ENCODE results near the gene SLC41A3.

SLC41A3 gene

DNA sequence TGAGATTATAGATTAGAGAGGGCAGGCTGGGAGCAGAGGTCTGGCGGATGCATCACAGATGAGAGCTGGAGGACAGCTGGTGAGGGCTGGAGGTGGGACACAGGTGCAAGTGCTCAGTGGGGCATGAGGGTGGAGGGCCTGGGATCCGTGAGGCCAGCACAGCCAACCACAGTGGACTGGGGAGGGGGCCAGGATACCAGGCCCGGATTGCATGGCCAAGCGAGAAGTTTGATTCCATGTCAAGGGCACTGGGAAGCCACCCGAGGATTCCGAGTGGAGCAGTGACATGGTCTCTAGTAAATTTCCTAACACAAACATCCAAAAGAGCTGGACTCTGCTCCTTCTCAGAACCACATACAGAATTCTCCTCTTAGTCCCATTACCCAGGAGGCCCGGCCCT, 44.0 kb upstream of the SLC41A3 start:
- TF ChIP-seq SALL2 (tag by site-specific recombination; IDR thresholded peaks at IDR 0.05; ENCODE audit: borderline replicate concordance) (no peak), ZNF133 (tag by site-specific recombination; IDR thresholded peaks at IDR 0.05) (no peak), YY2 (tag by site-specific recombination; IDR thresholded peaks at IDR 0.05) (no peak), ZNF792 (tag by site-specific recombination; IDR thresholded peaks at IDR 0.05) (no peak), ZNF530 (tag by site-specific recombination; IDR thresholded peaks at IDR 0.05; ENCODE audit: low read depth) (no peak), MZF1 (tag by site-specific recombination; IDR thresholded peaks at IDR 0.05; ENCODE audit: borderline replicate concordance) (no peak), ZEB2 (tag by site-specific recombination; IDR thresholded peaks at IDR 0.05) (no peak), KLF7 (tag by site-specific recombination; IDR thresholded peaks at IDR 0.05; ENCODE audit: borderline replicate concordance) (no peak), HOXA7 (CRISPR knock-in tag; IDR thresholded peaks at IDR 0.05; ENCODE audit: borderline replicate concordance) (no peak), ZNF621 (tag by site-specific recombination; IDR thresholded peaks at IDR 0.05) (no peak), ZNF114 (tag by site-specific recombination; IDR thresholded peaks at IDR 0.05) (no peak), KLF9 (tag by site-specific recombination; IDR thresholded peaks at IDR 0.05; ENCODE audit: low read depth) (no peak), ZBTB21 (tag by site-specific recombination; IDR thresholded peaks at IDR 0.05) (no peak)
- TF ChIP-seq, protein P1, sequence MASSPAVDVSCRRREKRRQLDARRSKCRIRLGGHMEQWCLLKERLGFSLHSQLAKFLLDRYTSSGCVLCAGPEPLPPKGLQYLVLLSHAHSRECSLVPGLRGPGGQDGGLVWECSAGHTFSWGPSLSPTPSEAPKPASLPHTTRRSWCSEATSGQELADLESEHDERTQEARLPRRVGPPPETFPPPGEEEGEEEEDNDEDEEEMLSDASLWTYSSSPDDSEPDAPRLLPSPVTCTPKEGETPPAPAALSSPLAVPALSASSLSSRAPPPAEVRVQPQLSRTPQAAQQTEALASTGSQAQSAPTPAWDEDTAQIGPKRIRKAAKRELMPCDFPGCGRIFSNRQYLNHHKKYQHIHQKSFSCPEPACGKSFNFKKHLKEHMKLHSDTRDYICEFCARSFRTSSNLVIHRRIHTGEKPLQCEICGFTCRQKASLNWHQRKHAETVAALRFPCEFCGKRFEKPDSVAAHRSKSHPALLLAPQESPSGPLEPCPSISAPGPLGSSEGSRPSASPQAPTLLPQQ (tag by site-specific recombination; IDR thresholded peaks at IDR 0.05), result no peak
- TF ChIP-seq, protein P2, sequence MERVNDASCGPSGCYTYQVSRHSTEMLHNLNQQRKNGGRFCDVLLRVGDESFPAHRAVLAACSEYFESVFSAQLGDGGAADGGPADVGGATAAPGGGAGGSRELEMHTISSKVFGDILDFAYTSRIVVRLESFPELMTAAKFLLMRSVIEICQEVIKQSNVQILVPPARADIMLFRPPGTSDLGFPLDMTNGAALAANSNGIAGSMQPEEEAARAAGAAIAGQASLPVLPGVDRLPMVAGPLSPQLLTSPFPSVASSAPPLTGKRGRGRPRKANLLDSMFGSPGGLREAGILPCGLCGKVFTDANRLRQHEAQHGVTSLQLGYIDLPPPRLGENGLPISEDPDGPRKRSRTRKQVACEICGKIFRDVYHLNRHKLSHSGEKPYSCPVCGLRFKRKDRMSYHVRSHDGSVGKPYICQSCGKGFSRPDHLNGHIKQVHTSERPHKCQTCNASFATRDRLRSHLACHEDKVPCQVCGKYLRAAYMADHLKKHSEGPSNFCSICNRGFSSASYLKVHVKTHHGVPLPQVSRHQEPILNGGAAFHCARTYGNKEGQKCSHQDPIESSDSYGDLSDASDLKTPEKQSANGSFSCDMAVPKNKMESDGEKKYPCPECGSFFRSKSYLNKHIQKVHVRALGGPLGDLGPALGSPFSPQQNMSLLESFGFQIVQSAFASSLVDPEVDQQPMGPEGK (tag by site-specific recombination; IDR thresholded peaks at IDR 0.05), result no peak
- TF ChIP-seq, protein P3, sequence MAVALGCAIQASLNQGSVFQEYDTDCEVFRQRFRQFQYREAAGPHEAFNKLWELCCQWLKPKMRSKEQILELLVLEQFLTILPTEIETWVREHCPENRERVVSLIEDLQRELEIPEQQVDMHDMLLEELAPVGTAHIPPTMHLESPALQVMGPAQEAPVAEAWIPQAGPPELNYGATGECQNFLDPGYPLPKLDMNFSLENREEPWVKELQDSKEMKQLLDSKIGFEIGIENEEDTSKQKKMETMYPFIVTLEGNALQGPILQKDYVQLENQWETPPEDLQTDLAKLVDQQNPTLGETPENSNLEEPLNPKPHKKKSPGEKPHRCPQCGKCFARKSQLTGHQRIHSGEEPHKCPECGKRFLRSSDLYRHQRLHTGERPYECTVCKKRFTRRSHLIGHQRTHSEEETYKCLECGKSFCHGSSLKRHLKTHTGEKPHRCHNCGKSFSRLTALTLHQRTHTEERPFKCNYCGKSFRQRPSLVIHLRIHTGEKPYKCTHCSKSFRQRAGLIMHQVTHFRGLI (tag by site-specific recombination; IDR thresholded peaks at IDR 0.05), result no peak
- TF ChIP-seq, protein P4, sequence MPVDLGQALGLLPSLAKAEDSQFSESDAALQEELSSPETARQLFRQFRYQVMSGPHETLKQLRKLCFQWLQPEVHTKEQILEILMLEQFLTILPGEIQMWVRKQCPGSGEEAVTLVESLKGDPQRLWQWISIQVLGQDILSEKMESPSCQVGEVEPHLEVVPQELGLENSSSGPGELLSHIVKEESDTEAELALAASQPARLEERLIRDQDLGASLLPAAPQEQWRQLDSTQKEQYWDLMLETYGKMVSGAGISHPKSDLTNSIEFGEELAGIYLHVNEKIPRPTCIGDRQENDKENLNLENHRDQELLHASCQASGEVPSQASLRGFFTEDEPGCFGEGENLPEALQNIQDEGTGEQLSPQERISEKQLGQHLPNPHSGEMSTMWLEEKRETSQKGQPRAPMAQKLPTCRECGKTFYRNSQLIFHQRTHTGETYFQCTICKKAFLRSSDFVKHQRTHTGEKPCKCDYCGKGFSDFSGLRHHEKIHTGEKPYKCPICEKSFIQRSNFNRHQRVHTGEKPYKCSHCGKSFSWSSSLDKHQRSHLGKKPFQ (tag by site-specific recombination; IDR thresholded peaks at IDR 0.05), result no peak
- TF ChIP-seq, protein P5, sequence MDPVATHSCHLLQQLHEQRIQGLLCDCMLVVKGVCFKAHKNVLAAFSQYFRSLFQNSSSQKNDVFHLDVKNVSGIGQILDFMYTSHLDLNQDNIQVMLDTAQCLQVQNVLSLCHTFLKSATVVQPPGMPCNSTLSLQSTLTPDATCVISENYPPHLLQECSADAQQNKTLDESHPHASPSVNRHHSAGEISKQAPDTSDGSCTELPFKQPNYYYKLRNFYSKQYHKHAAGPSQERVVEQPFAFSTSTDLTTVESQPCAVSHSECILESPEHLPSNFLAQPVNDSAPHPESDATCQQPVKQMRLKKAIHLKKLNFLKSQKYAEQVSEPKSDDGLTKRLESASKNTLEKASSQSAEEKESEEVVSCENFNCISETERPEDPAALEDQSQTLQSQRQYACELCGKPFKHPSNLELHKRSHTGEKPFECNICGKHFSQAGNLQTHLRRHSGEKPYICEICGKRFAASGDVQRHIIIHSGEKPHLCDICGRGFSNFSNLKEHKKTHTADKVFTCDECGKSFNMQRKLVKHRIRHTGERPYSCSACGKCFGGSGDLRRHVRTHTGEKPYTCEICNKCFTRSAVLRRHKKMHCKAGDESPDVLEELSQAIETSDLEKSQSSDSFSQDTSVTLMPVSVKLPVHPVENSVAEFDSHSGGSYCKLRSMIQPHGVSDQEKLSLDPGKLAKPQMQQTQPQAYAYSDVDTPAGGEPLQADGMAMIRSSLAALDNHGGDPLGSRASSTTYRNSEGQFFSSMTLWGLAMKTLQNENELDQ (tag by site-specific recombination; IDR thresholded peaks at IDR 0.05; ENCODE audit: low read depth), result no peak
- TF ChIP-seq, protein P6, sequence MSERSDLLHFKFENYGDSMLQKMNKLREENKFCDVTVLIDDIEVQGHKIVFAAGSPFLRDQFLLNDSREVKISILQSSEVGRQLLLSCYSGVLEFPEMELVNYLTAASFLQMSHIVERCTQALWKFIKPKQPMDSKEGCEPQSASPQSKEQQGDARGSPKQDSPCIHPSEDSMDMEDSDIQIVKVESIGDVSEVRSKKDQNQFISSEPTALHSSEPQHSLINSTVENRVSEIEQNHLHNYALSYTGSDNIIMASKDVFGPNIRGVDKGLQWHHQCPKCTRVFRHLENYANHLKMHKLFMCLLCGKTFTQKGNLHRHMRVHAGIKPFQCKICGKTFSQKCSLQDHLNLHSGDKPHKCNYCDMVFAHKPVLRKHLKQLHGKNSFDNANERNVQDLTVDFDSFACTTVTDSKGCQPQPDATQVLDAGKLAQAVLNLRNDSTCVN (tag by site-specific recombination; optimal IDR thresholded peaks at IDR 0.05), result no peak
- CTCF ChIA-PET, result no interaction called here
- H3K9me3 ChIP-seq (ENCODE audit: control insufficient read depth, insufficient read depth, low read depth, low read length), result no peaks in the 10 kb centered on the region
- no peaks in the 10 kb centered on the region for H3K4me1 ChIP-seq (ENCODE audit: control insufficient read depth, insufficient read depth, low read length)
- POLR2A ChIA-PET, result no interaction called here
- no peak overlapping the region for H3K27ac ChIP-seq (ENCODE audit: extremely low read depth, low read depth, low read length)
- no peak overlapping the region for H3K4me3 ChIP-seq (ENCODE audit: low read depth, low read length)
- no peaks in the 10 kb centered on the region for H3K36me3 ChIP-seq (ENCODE audit: control insufficient read depth in 2 of 2, insufficient read depth in 1 of 2, low read length in 2 of 2)

Data from HEK293 (cell line).